SIG-M5 treated with dmso at 0.1 percent for 504 hours (cell line): ENCODE measurements around the gene KNOP1.
"Not testable (repeated sequence)": the region's sequence is repeated elsewhere in the genome, so short reads cannot be mapped to it uniquely, and the experiment has no call there.

Experiments
- DNase-seq: peaks from one replicate; lab custom pipeline; 2025; ENCODE audit not compliant: unreplicated experiment; lab: John Stamatoyannopoulos, UW

Gene KNOP1

GRCh38 chr16:19744670-19745069 lies 26.6 kb upstream of the KNOP1 start:
- DNase-seq = no peak

GRCh38 chr16:19743816-19744159 lies 25.8 kb upstream of the KNOP1 start:
- DNase-seq = no peak

GRCh38 chr16:19741354-19741753 lies 23.3 kb upstream of the KNOP1 start:
- DNase-seq = no peak

GRCh38 chr16:19737306-19738038 lies 19.4 kb upstream of the KNOP1 start:
- DNase-seq = no peak

GRCh38 chr16:19735074-19735867 lies 17.2 kb upstream of the KNOP1 start:
- DNase-seq = no peak

- no peak for DNase-seq
These were observed 15.5 kb upstream of the KNOP1 start for GRCh38 chr16:19733551-19733950.

GRCh38 chr16:19728636-19728965 lies 10.6 kb upstream of the KNOP1 start:
- DNase-seq = no peak

- no peak for DNase-seq
These were observed 5.0 kb upstream of the KNOP1 start for GRCh38 chr16:19722981-19723380.

- DNase-seq = no peak
These were observed 4.4 kb upstream of the KNOP1 start for GRCh38 chr16:19722269-19722952.

- no peak for DNase-seq
These were observed 568 bp upstream of the KNOP1 start for GRCh38 chr16:19718624-19718965.

GRCh38 chr16:19717314-19717713 lies 713 bp downstream of the KNOP1 start:
- DNase-seq = peak; percentile 15

- not testable (repeated sequence) for DNase-seq
These were observed 1.3 kb downstream of the KNOP1 start for GRCh38 chr16:19716728-19717127.

- no peak for DNase-seq
These were observed 1.8 kb downstream of the KNOP1 start for GRCh38 chr16:19716183-19716582.

- no peak for DNase-seq
These were observed 2.5 kb downstream of the KNOP1 start for GRCh38 chr16:19715566-19715965.

GRCh38 chr16:19713697-19714096 lies 4.3 kb downstream of the KNOP1 start:
- DNase-seq = no peak

GRCh38 chr16:19712418-19713058 lies 5.5 kb downstream of the KNOP1 start:
- DNase-seq = no peak

GRCh38 chr16:19711643-19712042 lies 6.4 kb downstream of the KNOP1 start:
- DNase-seq = no peak

GRCh38 chr16:19710991-19711545 lies 7.0 kb downstream of the KNOP1 start:
- DNase-seq = no peak

- no peak for DNase-seq
These were observed 7.7 kb downstream of the KNOP1 start for GRCh38 chr16:19710191-19710908.

- DNase-seq = no peak
These were observed 8.5 kb downstream of the KNOP1 start for GRCh38 chr16:19709381-19710136.
